BJ (cell line): ENCODE measurements around the gene PRTN3. TPM values are rescaled to one million over a fixed set of nuclear protein-coding genes. Genes with fewer than 3 reads are reported as not detected.
A peak's percentile ranks its signal among the peaks of the same experiment; 100 is the strongest.
"Not testable (repeated sequence)": the region's sequence is repeated elsewhere in the genome, so short reads cannot be mapped to it uniquely, and the experiment has no call there.

Experiments
- CTCF ChIA-PET: fragments of 350-600 bp; formaldehyde crosslinking; extraction: SDS; loops from one replicate; lab custom pipeline; 2021; ENCODE audit warnings: antibody characterized with exemption, inconsistent platforms; lab: Yijun Ruan, JAX
- POLR2A ChIA-PET: fragments of 300-600 bp; sonication (Branson Sonifier 250); formaldehyde crosslinking; extraction: SDS; loops from one replicate; lab custom pipeline; 2021; ENCODE audit warnings: antibody characterized with exemption; lab: Charles Lee
- DNase-seq: peaks from one replicate; pipeline ENCODE4 v3.0.0-alpha.2; 2011; ENCODE audit warnings: low read depth
- H3K27me3 ChIP-seq: 2 replicates; pipeline ENCODE4 v1.6.0; 2011; ENCODE audit warnings: low read length; ENCODE audit not compliant: control insufficient read depth, insufficient read depth
- H3K36me3 ChIP-seq: 2 replicates; pipeline ENCODE4 v1.5.1; 2011; ENCODE audit warnings: low read length; ENCODE audit not compliant: control insufficient read depth, insufficient read depth
- H3K4me3 ChIP-seq: 2 replicates; pipeline ENCODE4 v1.5.1; 2011; ENCODE audit warnings: low read depth, mild to moderate bottlenecking, control low read depth, low read length
- polyA plus RNA-seq: library from polyadenylated mRNA; depleted of rRNA; stranded (reverse); fragments of >200 nt; gene quantifications from 2 replicates; pipeline ENCODE4 v1.2.3, GENCODE V29; 2011
- TF ChIP-seq, protein P1 (sequence below): IDR thresholded peaks from 2 replicates; pipeline ENCODE4 v1.5.1; 2011; ENCODE audit warnings: low read depth, mild to moderate bottlenecking, control low read depth, inconsistent platforms, low read length, moderate library complexity; ENCODE audit not compliant: insufficient read depth

PRTN3 gene
- polyA plus RNA-seq, 1 experiment: not detected

GRCh38 chr19:889662-890295 is 49.0 kb downstream of the PRTN3 start:
- TF ChIP-seq, protein P1, sequence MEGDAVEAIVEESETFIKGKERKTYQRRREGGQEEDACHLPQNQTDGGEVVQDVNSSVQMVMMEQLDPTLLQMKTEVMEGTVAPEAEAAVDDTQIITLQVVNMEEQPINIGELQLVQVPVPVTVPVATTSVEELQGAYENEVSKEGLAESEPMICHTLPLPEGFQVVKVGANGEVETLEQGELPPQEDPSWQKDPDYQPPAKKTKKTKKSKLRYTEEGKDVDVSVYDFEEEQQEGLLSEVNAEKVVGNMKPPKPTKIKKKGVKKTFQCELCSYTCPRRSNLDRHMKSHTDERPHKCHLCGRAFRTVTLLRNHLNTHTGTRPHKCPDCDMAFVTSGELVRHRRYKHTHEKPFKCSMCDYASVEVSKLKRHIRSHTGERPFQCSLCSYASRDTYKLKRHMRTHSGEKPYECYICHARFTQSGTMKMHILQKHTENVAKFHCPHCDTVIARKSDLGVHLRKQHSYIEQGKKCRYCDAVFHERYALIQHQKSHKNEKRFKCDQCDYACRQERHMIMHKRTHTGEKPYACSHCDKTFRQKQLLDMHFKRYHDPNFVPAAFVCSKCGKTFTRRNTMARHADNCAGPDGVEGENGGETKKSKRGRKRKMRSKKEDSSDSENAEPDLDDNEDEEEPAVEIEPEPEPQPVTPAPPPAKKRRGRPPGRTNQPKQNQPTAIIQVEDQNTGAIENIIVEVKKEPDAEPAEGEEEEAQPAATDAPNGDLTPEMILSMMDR: no peak
- CTCF ChIA-PET: no interaction called here
- Histone ChIP-seq H3K36me3 (peaks cover 30% of the 10 kb centered on the region), H3K27me3 (no peaks in the 10 kb centered on the region), H3K4me3 (no peak overlapping the region)
- DNase-seq: no peak
- POLR2A ChIA-PET: no interaction called here

GRCh38 chr19:890831-891230 is 50.0 kb downstream of the PRTN3 start:
- H3K27me3 ChIP-seq: no peaks in the 10 kb centered on the region
- H3K4me3 ChIP-seq: no peak overlapping the region
- CTCF ChIA-PET: no interaction called here
- POLR2A ChIA-PET: no interaction called here
- peaks cover 23% of the 10 kb centered on the region for H3K36me3 ChIP-seq
- TF ChIP-seq, protein P1: no peak
- DNase-seq: no peak

- DNase-seq, H3K27me3 ChIP-seq, POLR2A ChIA-PET: not testable (repeated sequence)
- Histone ChIP-seq H3K4me3 (peak overlapping the region; percentile 85), H3K36me3 (peaks cover 19% of the 10 kb centered on the region)
- CTCF ChIA-PET: interaction anchor here (1.2 kb wide), 1 partner anchor 35 kb away, joined by 4 read pairs; no protein-coding TSS in a partner anchor
These were observed 50.8 kb downstream of the PRTN3 start for GRCh38 chr19:891421-892200.

DNA sequence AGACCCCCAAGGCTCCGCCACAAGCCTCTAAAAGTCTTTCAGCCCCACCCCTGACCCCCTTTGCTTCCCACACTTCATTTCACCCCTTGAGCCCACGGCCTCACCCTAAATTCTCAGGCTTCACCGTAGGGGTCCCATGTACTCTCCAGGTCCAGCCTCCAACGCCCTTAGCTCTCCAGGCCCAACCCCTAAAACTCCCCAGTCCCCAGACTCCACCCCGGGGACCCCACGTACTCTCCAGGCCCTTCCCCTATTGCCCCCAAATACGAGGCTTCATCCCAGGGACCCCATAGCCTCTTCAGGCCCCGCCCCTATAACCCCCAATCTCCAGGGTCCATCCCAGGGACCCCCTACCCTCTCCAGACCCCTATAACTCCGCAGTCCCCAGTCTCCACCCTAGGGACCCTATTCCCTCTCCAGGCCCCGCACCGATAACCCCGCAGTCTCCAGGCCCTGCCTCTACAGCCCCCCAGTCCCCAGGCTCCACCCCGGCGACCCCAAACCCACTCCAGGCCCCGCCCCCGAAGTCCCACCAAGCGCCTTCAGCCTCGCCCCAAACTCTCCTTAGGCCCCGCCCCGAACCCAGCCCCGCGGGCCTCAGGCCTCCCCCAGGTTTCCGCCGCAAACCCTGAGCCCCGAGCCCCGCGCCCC is 51.6 kb downstream of the PRTN3 start:
- peaks cover 22% of the 10 kb centered on the region for H3K36me3 ChIP-seq
- DNase-seq: no peak
- H3K4me3 ChIP-seq: peak overlapping the region; percentile 85
- H3K27me3 ChIP-seq: no peaks in the 10 kb centered on the region
- POLR2A ChIA-PET: no interaction called here
- CTCF ChIA-PET: interaction anchor here (0.6 to 1.2 kb wide), 3 partner anchors 27 to 101 kb away, joined by 3 to 4 read pairs (median 3); no protein-coding TSS in a partner anchor
- TF ChIP-seq, protein P1: no peak

DNA sequence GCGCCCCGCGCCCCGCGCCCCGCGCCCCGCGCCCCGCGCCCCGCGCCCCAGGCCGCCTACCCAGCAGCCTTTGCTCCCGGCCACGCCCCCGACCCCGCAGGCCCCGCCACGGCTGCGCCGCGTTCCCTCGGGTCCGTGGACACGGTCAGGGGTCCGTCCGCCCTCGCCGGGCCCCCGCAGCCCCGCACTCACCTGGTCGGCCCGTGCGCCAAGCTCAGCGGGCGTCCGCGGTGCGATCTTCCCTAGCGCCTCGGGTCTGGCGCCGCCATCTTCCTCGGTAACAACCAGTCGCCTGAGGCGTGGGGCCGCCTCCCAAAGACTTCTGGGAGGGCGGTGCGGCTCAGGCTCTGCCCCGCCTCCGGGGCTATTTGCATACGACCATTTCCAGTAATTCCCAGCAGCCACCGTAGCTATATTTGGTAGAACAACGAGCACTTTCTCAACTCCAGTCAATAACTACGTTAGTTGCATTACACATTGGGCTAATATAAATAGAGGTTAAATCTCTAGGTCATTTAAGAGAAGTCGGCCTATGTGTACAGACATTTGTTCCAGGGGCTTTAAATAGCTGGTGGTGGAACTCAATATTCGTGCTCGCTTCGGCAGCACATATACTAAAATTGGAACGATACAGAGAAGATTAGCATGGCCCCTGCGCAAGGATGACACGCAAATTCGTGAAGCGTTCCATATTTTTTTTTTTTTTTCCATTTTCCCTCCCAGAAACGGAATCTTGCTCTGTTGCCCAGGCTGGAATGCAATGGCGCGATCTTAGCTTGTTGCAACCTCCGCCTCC is 52.3 kb downstream of the PRTN3 start, which contains the start of the genes MED16 and RNU6-9:
Gene MED16 (minus strand): TSS at position 294 of the 796 bp plus-strand sequence. CDS start 2,056 bp downstream, outside the sequence.
Gene RNU6-9 (plus strand): TSS at position 591 of the 796 bp plus-strand sequence.
- Histone ChIP-seq H3K36me3 (peaks cover 23% of the 10 kb centered on the region), H3K4me3 (peak within 1 kb of the TSS; percentile 85), H3K27me3 (no peaks in the 10 kb centered on the region)
- TF ChIP-seq, protein P1: no peak
- DNase-seq: peak; percentile 47
- CTCF ChIA-PET: interaction anchor here (0.6 to 1.3 kb wide), 9 partner anchors 14 to 116 kb away, joined by 3 to 5 read pairs (median 3); no protein-coding TSS in a partner anchor
- POLR2A ChIA-PET: no interaction called here
